Measurements from ENCODE around the gene ZNF14.
"Not testable (repeated sequence)": the region's sequence is repeated elsewhere in the genome, so short reads cannot be mapped to it uniquely, and the experiment has no call there.

Gene ZNF14

GRCh38 chr19:19743921-19744320 lies 11.0 kb upstream of the ZNF14 start:
- H3K27me3 ChIP-seq (ENCODE audit: control insufficient read depth, insufficient read depth, low read length); H3K4me3 ChIP-seq (ENCODE audit: low read length); H3K4me1 ChIP-seq (ENCODE audit: control insufficient read depth, insufficient read depth, low read length); H3K36me3 ChIP-seq (ENCODE audit: control insufficient read depth, insufficient read depth, low read length); H3K9ac ChIP-seq (ENCODE audit: low read length); H3K9me3 ChIP-seq (ENCODE audit: control insufficient read depth, low read length): not testable (repeated sequence)

GRCh38 chr19:19743176-19743575 lies 10.3 kb upstream of the ZNF14 start:
- Histone ChIP-seq H3K4me1 (ENCODE audit: control insufficient read depth, insufficient read depth, low read length) (no peaks in the 10 kb centered on the region), H3K27me3 (ENCODE audit: control insufficient read depth, insufficient read depth, low read length) (no peaks in the 10 kb centered on the region), H3K4me3 (ENCODE audit: low read length) (no peak overlapping the region), H3K9me3 (ENCODE audit: control insufficient read depth, low read length) (no peaks in the 10 kb centered on the region), H3K9ac (ENCODE audit: low read length) (no peak overlapping the region), H3K36me3 (ENCODE audit: control insufficient read depth, insufficient read depth, low read length) (no peaks in the 10 kb centered on the region)

DNA sequence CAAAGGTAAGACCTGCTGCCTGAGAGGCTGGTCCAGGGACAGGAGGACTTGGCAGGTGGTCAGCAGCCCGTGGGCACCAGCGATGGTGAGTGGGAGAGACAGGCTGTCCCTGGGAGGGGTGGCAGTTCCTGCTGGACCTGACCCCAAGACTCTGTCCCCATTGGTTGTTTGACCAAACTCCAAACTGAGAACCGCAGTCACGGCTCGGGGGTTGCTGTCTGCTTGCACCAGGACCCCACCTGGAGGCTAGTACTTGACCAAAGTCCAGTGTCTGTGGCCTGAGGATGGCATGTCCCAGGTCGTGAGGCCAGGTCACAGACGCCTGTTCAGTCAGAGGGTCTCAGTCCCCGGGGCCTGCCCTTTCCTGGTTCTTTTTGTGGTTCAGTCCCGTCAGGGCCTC lies 9.9 kb upstream of the ZNF14 start:
- Histone ChIP-seq H3K27me3 (ENCODE audit: control insufficient read depth, insufficient read depth, low read length) (no peaks in the 10 kb centered on the region), H3K4me3 (ENCODE audit: low read length) (no peak overlapping the region), H3K9ac (ENCODE audit: low read length) (no peak overlapping the region), H3K4me1 (ENCODE audit: control insufficient read depth, insufficient read depth, low read length) (no peaks in the 10 kb centered on the region), H3K9me3 (ENCODE audit: control insufficient read depth, low read length) (no peaks in the 10 kb centered on the region), H3K36me3 (ENCODE audit: control insufficient read depth, insufficient read depth, low read length) (no peaks in the 10 kb centered on the region)

- Histone ChIP-seq H3K9ac (ENCODE audit: low read length) (no peak overlapping the region), H3K4me1 (ENCODE audit: control insufficient read depth, insufficient read depth, low read length) (no peaks in the 10 kb centered on the region), H3K36me3 (ENCODE audit: control insufficient read depth, insufficient read depth, low read length) (no peaks in the 10 kb centered on the region), H3K27me3 (ENCODE audit: control insufficient read depth, insufficient read depth, low read length) (no peaks in the 10 kb centered on the region), H3K4me3 (ENCODE audit: low read length) (no peak overlapping the region), H3K9me3 (ENCODE audit: control insufficient read depth, low read length) (no peaks in the 10 kb centered on the region)
These were observed 8.3 kb upstream of the ZNF14 start for GRCh38 chr19:19741184-19741583.

DNA sequence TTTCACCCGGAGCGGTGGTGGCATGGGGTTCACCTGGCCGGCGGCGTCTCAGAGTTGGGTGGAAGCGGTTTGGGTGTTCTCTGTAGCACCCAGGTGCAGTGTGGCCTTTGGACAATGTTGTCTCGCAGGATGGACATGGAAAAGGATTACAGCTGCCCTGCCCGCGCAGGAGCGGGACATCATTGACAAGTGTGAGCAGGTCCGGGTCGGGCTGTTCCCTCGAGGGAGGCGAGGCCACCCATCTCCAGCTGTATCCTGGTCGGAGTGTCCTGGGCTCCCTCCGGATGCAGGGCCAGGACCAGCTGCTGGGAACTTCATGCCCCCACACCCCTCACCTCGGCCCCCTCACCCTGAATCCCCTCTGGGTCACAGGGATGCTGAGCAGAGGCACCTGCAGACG lies 7.8 kb upstream of the ZNF14 start:
- Histone ChIP-seq H3K27me3 (ENCODE audit: control insufficient read depth, insufficient read depth, low read length) (no peaks in the 10 kb centered on the region), H3K9ac (ENCODE audit: low read length) (no peak overlapping the region), H3K4me1 (ENCODE audit: control insufficient read depth, insufficient read depth, low read length) (no peaks in the 10 kb centered on the region), H3K4me3 (ENCODE audit: low read length) (no peak overlapping the region), H3K9me3 (ENCODE audit: control insufficient read depth, low read length) (no peaks in the 10 kb centered on the region), H3K36me3 (ENCODE audit: control insufficient read depth, insufficient read depth, low read length) (no peaks in the 10 kb centered on the region)

GRCh38 chr19:19738564-19738963 lies 5.7 kb upstream of the ZNF14 start:
- Histone ChIP-seq H3K9me3 (ENCODE audit: control insufficient read depth, low read length) (no peaks in the 10 kb centered on the region), H3K27me3 (ENCODE audit: control insufficient read depth, insufficient read depth, low read length) (no peaks in the 10 kb centered on the region), H3K9ac (ENCODE audit: low read length) (no peak overlapping the region), H3K36me3 (ENCODE audit: control insufficient read depth, insufficient read depth, low read length) (no peaks in the 10 kb centered on the region), H3K4me1 (ENCODE audit: control insufficient read depth, insufficient read depth, low read length) (no peaks in the 10 kb centered on the region), H3K4me3 (ENCODE audit: low read length) (no peak overlapping the region)

DNA sequence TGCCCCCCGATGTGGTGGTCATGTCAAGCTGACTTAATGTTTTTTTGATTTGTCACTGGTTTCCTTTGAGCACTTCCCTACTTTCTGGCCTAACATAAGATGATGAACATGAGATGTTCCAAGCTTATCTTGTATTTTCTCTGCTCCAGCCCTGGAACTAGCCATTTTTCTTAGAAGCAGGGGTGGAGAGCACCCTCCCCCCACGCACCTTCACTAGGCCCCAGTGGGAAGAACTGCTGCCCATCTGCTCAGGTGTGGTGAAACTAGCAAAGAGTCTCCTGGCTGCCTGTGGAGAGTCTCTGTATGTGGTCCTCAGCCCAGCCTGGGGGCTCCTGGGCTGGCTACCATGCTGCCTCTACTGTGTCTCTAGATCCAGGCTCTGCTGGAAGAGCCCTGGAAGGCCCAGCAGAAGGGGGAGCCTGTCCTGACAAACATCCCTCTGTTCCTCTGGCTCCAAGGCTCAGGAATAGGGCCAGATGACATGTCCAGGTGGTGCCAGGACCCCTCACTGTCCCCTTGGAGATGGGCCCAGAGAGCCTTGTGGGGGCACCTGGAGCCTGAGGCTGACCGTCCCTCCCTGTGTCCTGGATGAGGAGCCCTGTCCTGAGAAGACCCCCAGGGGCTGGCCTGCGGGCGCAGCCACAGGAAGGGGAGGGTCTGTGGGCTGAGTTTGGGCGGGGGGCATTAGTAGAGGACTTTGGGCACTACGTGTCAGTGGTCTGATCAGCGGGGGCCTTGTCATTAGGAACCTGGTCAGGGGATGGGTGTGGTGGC lies 4.8 kb upstream of the ZNF14 start:
- no peaks in the 10 kb centered on the region for H3K27me3 ChIP-seq (ENCODE audit: control insufficient read depth, insufficient read depth, low read length)
- no peaks in the 10 kb centered on the region for H3K36me3 ChIP-seq (ENCODE audit: control insufficient read depth, insufficient read depth, low read length)
- H3K9me3 ChIP-seq (ENCODE audit: control insufficient read depth, low read length), result no peaks in the 10 kb centered on the region
- H3K4me1 ChIP-seq (ENCODE audit: control insufficient read depth, insufficient read depth, low read length), result no peaks in the 10 kb centered on the region
- H3K9ac ChIP-seq (ENCODE audit: low read length), result no peak overlapping the region
- no peak overlapping the region for H3K4me3 ChIP-seq (ENCODE audit: low read length)

DNA sequence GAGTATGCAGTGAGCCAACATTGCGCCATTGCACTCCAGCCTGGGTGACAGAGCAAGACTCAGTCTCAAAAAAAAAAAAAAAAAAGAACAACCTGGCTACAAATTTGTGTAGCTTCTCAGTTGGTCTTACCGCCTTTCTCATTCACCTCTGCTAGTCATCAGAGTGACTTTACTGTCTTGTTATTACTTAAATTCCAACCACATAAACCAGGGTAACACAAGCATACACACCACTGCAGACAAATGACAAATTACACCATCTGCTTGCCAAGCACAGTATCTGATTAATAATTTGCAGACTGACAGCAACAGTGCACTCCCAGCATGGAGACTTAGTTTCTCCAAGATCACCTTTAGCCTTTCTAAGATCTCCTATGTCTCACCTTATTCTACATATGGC lies 11.0 kb downstream of the ZNF14 start:
- Histone ChIP-seq H3K9me3 (ENCODE audit: control insufficient read depth, low read length) (peaks cover 3% of the 10 kb centered on the region), H3K36me3 (ENCODE audit: control insufficient read depth, insufficient read depth, low read length) (no peaks in the 10 kb centered on the region), H3K9ac (ENCODE audit: low read length) (no peak overlapping the region), H3K27me3 (ENCODE audit: control insufficient read depth, insufficient read depth, low read length) (no peaks in the 10 kb centered on the region), H3K4me1 (ENCODE audit: control insufficient read depth, insufficient read depth, low read length) (no peaks in the 10 kb centered on the region), H3K4me3 (ENCODE audit: low read length) (no peak overlapping the region)

DNA sequence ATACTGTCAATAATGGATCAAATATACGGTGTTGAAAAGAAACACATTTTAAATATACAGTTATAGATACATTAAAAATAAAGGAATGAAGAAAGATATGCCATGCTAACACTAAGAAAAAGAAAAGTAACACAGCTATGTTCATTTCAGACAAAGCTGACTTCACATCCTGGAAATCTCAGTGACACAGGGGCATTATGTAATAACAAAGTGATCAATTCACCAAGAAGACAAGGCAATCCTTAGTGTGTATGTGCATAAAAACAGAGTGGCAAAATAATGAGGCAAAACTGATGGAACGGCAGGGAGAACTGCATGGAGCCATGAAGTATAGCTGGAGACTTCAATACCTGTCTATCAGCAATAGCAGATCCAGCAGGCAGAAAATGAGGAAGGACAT lies 13.1 kb downstream of the ZNF14 start:
- Histone ChIP-seq H3K4me3 (ENCODE audit: low read length) (no peak overlapping the region), H3K9me3 (ENCODE audit: control insufficient read depth, low read length) (peaks cover 14% of the 10 kb centered on the region), H3K9ac (ENCODE audit: low read length) (no peak overlapping the region), H3K27me3 (ENCODE audit: control insufficient read depth, insufficient read depth, low read length) (no peaks in the 10 kb centered on the region), H3K4me1 (ENCODE audit: control insufficient read depth, insufficient read depth, low read length) (no peaks in the 10 kb centered on the region), H3K36me3 (ENCODE audit: control insufficient read depth, insufficient read depth, low read length) (no peaks in the 10 kb centered on the region)

DNA sequence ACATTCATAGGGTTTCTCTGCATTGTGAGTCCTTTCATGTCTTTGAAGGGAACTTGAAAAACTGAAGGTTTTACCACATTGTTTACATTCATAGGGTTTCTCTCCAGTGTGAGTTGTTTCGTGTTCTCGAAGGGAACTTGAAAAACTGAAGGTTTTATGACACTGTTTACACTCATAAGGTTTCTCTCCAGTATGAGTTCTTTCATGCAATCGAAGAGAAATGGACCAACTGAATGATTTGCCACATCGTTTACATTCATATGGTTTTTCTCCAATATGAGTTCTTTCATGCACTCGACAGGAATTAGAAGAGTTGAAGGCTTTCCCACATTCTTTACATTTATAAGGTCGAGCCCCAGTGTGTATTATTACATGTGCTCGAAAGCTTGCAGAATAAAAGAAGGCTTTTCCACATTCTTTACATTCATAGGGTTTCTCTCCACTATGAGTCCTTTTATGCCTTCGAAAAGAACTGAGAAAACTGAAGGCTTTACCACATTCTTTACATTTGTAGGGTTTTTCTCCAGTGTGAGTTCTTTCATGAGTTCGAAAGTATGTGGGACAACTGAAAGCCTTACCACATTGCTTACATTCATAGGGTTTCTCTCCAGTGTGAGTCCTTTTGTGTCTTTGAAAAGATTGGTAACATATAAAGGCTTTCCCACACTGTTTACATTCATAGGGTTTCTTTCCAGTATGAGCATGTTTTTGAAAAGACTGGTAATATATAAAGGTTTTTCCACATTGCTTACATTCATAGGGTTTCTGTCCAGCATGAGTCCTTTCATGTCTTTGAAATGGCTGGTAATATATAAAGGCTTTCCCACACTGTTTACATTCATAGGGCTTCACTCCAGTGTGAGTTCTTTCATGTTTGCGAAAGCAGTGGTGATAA lies 20.7 kb downstream of the ZNF14 start:
- H3K4me1 ChIP-seq (ENCODE audit: control insufficient read depth, insufficient read depth, low read length), result no peaks in the 10 kb centered on the region
- H3K36me3 ChIP-seq (ENCODE audit: control insufficient read depth, insufficient read depth, low read length), result peaks cover 8% of the 10 kb centered on the region
- H3K27me3 ChIP-seq (ENCODE audit: control insufficient read depth, insufficient read depth, low read length), result no peaks in the 10 kb centered on the region
- H3K9ac ChIP-seq (ENCODE audit: low read length), result no peak overlapping the region
- H3K4me3 ChIP-seq (ENCODE audit: low read length), result no peak overlapping the region
- H3K9me3 ChIP-seq (ENCODE audit: control insufficient read depth, low read length), result peaks cover 65% of the 10 kb centered on the region

GRCh38 chr19:19711306-19711933 lies 21.5 kb downstream of the ZNF14 start:
- no peaks in the 10 kb centered on the region for H3K27me3 ChIP-seq (ENCODE audit: control insufficient read depth, insufficient read depth, low read length)
- peaks cover 66% of the 10 kb centered on the region for H3K9me3 ChIP-seq (ENCODE audit: control insufficient read depth, low read length)
- no peak overlapping the region for H3K9ac ChIP-seq (ENCODE audit: low read length)
- H3K4me3 ChIP-seq (ENCODE audit: low read length), result no peak overlapping the region
- no peaks in the 10 kb centered on the region for H3K4me1 ChIP-seq (ENCODE audit: control insufficient read depth, insufficient read depth, low read length)
- peaks cover 8% of the 10 kb centered on the region for H3K36me3 ChIP-seq (ENCODE audit: control insufficient read depth, insufficient read depth, low read length)

DNA sequence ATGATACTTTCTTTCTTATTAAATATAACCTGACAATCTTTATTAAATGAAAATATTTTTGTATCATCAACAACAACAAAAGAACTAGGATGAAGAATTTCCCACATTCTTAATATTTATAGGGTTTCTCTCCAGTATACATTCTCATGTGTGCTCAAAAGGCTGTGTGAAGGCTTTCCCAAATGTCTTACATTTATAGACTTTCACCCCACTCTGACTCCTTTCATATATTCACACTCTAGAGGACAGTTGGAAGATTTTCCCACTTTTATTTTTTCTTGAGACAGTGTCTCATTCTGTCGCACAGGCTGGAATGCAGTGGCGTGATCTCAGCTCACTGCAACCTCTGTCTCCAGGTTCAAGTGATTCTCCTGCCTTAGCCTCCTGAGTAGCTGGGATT lies 22.4 kb downstream of the ZNF14 start:
- H3K4me3 ChIP-seq (ENCODE audit: low read length), result no peak overlapping the region
- H3K27me3 ChIP-seq (ENCODE audit: control insufficient read depth, insufficient read depth, low read length), result no peaks in the 10 kb centered on the region
- H3K9me3 ChIP-seq (ENCODE audit: control insufficient read depth, low read length), result peaks cover 64% of the 10 kb centered on the region
- H3K4me1 ChIP-seq (ENCODE audit: control insufficient read depth, insufficient read depth, low read length), result no peaks in the 10 kb centered on the region
- H3K36me3 ChIP-seq (ENCODE audit: control insufficient read depth, insufficient read depth, low read length), result peaks cover 8% of the 10 kb centered on the region
- no peak overlapping the region for H3K9ac ChIP-seq (ENCODE audit: low read length)

All from mucosa of stomach (tissue), 1 donor.